Activated CD8-positive, alpha-beta memory T cell treated with anti-CD3 and anti-CD28 coated beads for 36 hours (primary cell): Measurements from ENCODE around the gene KIR3DL2. TPM values are rescaled to one million over a fixed set of nuclear protein-coding genes. Genes with fewer than 3 reads are reported as not detected.
"Not testable (repeated sequence)": the region's sequence is repeated elsewhere in the genome, so short reads cannot be mapped to it uniquely, and the experiment has no call there.

Source experiments
- CTCF ChIA-PET: fragments of 350-600 bp; sonication (Branson Sonifier 250); formaldehyde crosslinking; loops from one replicate; lab custom pipeline; 2021; ENCODE audit warnings: antibody characterized with exemption; lab: Charles Lee
- POLR2A ChIA-PET: fragments of 350-600 bp; sonication (Branson Sonifier 250); formaldehyde crosslinking; loops from one replicate; lab custom pipeline; 2021; ENCODE audit warnings: antibody characterized with exemption; lab: Charles Lee
- total RNA-seq, 2 experiments: library from RNA; stranded (reverse); gene quantifications; one replicate each; pipeline ENCODE4 v1.2.3, GENCODE V29; 2021

The KIR3DL2 gene
- total RNA-seq, 2 experiments from 2014 or later, result 0.34 to 0.40 TPM

- ChIA-PET CTCF (no interaction called here), POLR2A (no interaction called here)
These were observed 55.7 kb downstream of the KIR3DL2 start, which contains the start of gene NCR1 for GRCh38 chr19:54905803-54906511. NCR1 (plus strand) TSS chr19:54906148; CDS start chr19:54906188, 40 bp downstream.

DNA sequence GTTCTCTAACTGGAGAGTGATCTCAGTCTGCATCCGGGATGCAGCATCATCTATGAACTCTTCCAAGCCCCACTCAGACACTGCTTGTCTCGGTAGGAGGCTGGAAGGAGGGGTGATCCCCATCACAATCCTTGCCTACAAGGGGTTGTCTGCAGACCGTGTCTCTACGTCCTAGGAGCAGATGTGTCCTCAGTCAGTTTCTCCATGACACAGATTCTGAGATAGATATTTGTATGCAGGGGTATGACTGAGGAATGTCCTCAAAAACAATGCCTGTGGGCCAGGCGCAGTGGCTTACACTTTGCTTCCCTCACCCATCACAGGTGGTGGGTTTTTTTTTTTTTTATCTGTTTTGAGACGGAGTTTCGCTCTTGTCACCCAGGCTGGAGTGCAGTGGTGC is 56.6 kb downstream of the KIR3DL2 start:
- CTCF ChIA-PET, result interaction anchor here (0.6 kb wide), 1 partner anchor 20 kb away, joined by 3 read pairs; no protein-coding TSS in a partner anchor
- POLR2A ChIA-PET, result no interaction called here

DNA sequence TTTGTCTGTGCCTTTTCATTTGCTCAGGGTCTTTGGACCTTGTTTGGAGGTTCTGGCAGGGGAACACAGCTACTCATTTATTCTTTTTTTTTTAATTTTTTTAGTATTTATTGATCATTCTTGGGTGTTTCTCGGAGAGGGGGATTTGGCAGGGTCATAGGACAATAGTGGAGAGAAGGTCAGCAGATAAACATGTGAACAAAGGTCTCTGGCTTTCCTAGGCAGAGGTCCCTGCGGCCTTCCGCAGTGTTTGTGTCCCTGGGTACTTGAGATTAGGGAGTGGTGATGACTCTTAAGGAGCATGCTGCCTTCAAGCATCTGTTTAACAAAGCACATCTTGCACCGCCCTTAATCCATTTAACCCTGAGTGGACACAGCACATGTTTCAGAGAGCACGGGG is 57.7 kb downstream of the KIR3DL2 start:
- POLR2A ChIA-PET, CTCF ChIA-PET: not testable (repeated sequence)

Other genes starting within 250 kb of the KIR3DL2 start
- 1 to 10 TPM; 1.2 to 1.5 TPM for gene LILRB1, start 220.0 kb upstream of the KIR3DL2 start, total RNA-seq
- not detected for gene LILRB4, start 187.5 kb upstream of the KIR3DL2 start, total RNA-seq
- gene KIR3DL3, start 126.0 kb upstream of the KIR3DL2 start, total RNA-seq, result not detected
- under 1 TPM; 0.57 to 0.74 TPM for gene KIR2DL3, start 111.9 kb upstream of the KIR3DL2 start, total RNA-seq
- gene KIR2DL1, start 80.7 kb upstream of the KIR3DL2 start, total RNA-seq, result under 1 TPM; 0.34 to 0.42 TPM
- gene KIR2DL4, start 46.8 kb upstream of the KIR3DL2 start, total RNA-seq, result under 1 TPM; 0.13 to 0.21 TPM
- gene KIR3DL1, start 34.0 kb upstream of the KIR3DL2 start, total RNA-seq, result under 1 TPM; 0.23 to 0.38 TPM
- gene KIR2DS4, start 17.8 kb upstream of the KIR3DL2 start, total RNA-seq, result under 1 TPM; 0.21 to 0.42 TPM
- not detected for gene FCAR, start 23.8 kb downstream of the KIR3DL2 start, total RNA-seq
- under 1 TPM; 0.38 to 0.44 TPM for gene NCR1, start 55.7 kb downstream of the KIR3DL2 start, total RNA-seq
- gene NLRP7, start 97.1 kb downstream of the KIR3DL2 start, total RNA-seq, result not detected
- 10 to 100 TPM; 14.1 to 14.3 TPM for gene NLRP2, start 115.9 kb downstream of the KIR3DL2 start, total RNA-seq
- gene GP6, start 187.8 kb downstream of the KIR3DL2 start, total RNA-seq, result not detected
- 10 to 100 TPM; 23.3 TPM for gene RDH13, start 212.7 kb downstream of the KIR3DL2 start, total RNA-seq
- gene EPS8L1, start 225.4 kb downstream of the KIR3DL2 start, total RNA-seq, result 1 to 10 TPM; 1.4 to 1.5 TPM